Daoy (cell line): ENCODE results near the gene RUNX1. TPM values are rescaled to one million over a fixed set of nuclear protein-coding genes. Genes with fewer than 3 reads are reported as not detected.

Experiments used
- DNase-seq: peaks from one replicate; pipeline ENCODE4 v3.0.0-alpha.2; 2015; ENCODE audit warnings: low read depth
- total RNA-seq: library from RNA; depleted of rRNA; stranded (reverse); fragments of >200 nt; shearing (Covaris generic); gene quantifications from 2 replicates; pipeline ENCODE4 v1.2.3, GENCODE V29; 2014

Gene RUNX1
- total RNA-seq, 1 experiment from 2014 or later, result 9.5 TPM

- DNase-seq, result no peak
Observed at GRCh38 chr21:35059742-35060141, 10.6 kb upstream of the RUNX1 start.

- no peak for DNase-seq
Observed at GRCh38 chr21:35058058-35058457, 9.0 kb upstream of the RUNX1 start.

- DNase-seq, result no peak
Observed at GRCh38 chr21:35057428-35057827, 8.3 kb upstream of the RUNX1 start.

- no peak for DNase-seq
Observed at GRCh38 chr21:35053356-35054096, 4.4 kb upstream of the RUNX1 start.

- DNase-seq, result no peak
Observed at GRCh38 chr21:35052801-35053200, 3.7 kb upstream of the RUNX1 start.

- DNase-seq, result peak; percentile 95
Observed at GRCh38 chr21:35051287-35051818, 2.3 kb upstream of the RUNX1 start.

GRCh38 chr21:35050348-35051286 is 1.5 kb upstream of the RUNX1 start:
- DNase-seq, result no peak

GRCh38 chr21:35048183-35048601 is 910 bp downstream of the RUNX1 start:
- peak; percentile 67 for DNase-seq

- peak; percentile 59 for DNase-seq
Observed at GRCh38 chr21:35046880-35047229, 2.2 kb downstream of the RUNX1 start.

- DNase-seq, result peak; percentile 50
Observed at GRCh38 chr21:35046263-35046624, 2.9 kb downstream of the RUNX1 start.

- no peak for DNase-seq
Observed at GRCh38 chr21:35045542-35046262, 3.4 kb downstream of the RUNX1 start.

- no peak for DNase-seq
Observed at GRCh38 chr21:35044770-35045541, 4.1 kb downstream of the RUNX1 start.

- no peak for DNase-seq
Observed at GRCh38 chr21:35044128-35044527, 5.0 kb downstream of the RUNX1 start.

- no peak for DNase-seq
Observed at GRCh38 chr21:35043549-35043948, 5.6 kb downstream of the RUNX1 start.

- DNase-seq, result no peak
Observed at GRCh38 chr21:35042836-35043235, 6.3 kb downstream of the RUNX1 start.

GRCh38 chr21:35041881-35042280 is 7.2 kb downstream of the RUNX1 start:
- no peak for DNase-seq

GRCh38 chr21:35041122-35041521 is 8.0 kb downstream of the RUNX1 start:
- no peak for DNase-seq

- DNase-seq, result no peak
Observed at GRCh38 chr21:35039595-35040289, 9.4 kb downstream of the RUNX1 start.

GRCh38 chr21:35038772-35039319 is 10.3 kb downstream of the RUNX1 start:
- DNase-seq, result no peak

GRCh38 chr21:35037384-35037765 is 11.7 kb downstream of the RUNX1 start:
- DNase-seq, result no peak
